ENCODE measurements around the gene PTPN7.
A peak's percentile ranks its signal among the peaks of the same experiment; 100 is the strongest.
"Not testable (repeated sequence)": the region's sequence is repeated elsewhere in the genome, so short reads cannot be mapped to it uniquely, and the experiment has no call there.

Gene PTPN7

DNA sequence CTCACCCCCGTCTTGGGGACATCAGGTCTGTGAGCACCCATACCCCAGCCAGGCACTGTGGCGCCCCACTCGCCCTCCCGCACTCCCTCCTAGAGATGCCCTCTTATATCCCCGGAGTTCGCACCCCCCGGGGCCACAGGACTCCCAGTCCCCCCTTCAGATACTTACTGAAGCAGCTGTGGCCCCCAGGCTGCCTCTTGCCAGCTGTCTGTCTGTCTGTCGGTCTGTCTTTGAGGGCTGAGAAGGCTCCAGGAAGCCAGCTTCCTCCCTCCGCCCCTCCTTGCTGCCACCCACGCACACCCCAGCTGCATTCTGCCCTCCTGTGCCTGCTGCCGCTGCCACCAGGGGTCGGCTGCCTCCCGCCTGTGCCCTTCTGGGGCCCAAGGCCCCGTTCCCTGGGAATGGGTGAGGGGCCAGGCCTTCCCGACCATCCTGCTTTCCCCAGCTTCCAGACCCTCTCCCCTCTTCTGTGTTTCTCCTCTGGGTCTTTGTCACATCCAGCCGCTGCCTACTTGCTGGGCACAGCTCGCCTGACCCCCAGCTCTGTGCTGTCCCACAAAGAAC lies at the start of gene PTPN7:
PTPN7 (minus strand) TSS at position 226 of the 564 bp plus-strand sequence. CDS start 1,200 bp downstream, outside the sequence.
- peak; percentile 88 for DNase-seq (ENCODE audit: low read depth in 2 of 2)

DNA sequence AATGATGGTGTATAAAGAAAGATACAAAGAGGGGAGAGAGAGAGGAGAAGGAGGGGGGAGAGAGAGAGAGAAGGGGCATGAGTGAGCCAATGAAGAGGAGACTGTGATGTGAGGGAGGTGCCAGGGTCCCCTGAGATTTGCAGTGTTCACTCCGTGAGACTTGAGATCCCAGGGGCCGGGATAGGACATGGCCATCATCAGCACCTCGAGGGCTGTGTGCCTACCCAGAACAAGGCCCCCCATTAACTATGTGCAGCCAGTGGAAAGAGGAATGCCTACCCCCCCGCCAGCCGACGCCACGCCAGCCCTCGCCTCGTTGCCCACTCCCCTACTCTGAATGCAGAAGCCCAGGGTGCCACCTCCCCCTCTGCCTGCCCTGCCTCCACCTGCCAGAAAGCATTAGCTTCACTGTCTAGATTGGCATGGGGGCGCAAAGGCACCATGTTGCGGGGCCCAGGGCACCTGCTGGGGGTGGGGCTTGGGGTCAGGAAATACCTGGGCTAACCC lies 48.0 kb upstream of the PTPN7 start:
- DNase-seq (ENCODE audit: low read depth in 2 of 2): no peak

DNA sequence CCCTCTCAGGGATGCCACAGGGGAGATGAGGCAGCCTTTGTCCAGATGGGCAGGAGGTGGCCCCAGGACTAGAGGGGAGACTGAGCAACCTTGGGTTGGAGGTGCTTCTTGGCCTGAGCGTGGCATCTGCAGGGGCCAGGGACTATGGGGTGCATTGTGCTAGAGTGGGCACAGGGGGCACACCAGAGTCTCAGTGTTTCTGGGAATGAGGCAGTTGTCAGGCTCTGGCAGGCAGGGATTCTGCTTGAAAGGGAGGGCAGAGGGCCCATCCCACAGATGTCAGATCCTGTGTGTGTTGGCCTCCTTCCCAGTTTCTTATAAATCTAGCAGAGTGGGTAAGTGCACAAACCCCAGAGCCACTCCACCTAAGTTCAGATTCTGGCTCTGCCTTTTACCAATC lies 46.9 kb upstream of the PTPN7 start:
- DNase-seq (ENCODE audit: low read depth in 2 of 2): no peak

DNA sequence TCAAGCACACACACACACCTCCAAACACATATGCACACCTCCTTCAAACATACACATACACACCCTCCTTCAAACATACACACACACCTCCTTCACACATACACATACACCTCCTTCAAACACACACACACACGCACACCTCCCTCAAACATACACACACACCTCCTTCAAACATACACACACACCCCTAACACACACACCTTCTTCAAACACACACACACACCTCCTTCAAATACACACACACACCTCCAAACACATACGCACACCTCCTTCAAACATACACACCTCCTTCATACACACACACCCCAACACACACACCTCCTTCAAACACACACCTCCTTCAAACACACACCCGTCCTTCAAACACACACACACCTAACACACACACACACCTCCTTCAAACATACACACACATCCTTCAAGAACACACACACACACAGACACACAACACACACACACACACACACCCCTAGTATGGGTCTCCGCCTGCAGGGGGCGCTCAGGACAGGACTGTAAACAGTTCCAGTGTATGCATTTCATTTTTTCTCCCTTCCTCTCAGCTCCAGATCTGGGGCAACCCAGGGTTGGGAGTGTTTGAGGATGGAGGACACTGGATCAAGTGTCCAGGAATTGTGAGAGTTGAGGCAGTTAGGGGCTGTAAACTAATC lies 45.3 kb upstream of the PTPN7 start:
- no peak for DNase-seq (ENCODE audit: low read depth in 2 of 2)

DNA sequence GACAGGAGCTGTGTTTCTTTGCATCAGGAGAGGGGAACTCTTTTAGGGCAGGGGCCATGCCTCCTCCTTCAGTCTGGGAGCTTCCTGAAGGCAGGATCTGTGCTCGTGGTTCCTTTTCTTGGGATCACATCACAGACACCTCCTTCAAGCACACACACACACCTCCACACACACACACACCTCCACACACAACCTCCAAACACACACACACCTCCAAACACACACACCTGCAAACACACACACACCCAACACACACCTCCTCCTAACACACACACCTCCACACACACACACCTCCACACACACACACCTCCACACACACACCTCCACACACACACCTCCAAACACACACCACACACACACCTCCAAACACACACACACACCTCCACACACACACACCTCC lies 43.7 kb upstream of the PTPN7 start:
- no peak for DNase-seq (ENCODE audit: low read depth in 2 of 2)

DNA sequence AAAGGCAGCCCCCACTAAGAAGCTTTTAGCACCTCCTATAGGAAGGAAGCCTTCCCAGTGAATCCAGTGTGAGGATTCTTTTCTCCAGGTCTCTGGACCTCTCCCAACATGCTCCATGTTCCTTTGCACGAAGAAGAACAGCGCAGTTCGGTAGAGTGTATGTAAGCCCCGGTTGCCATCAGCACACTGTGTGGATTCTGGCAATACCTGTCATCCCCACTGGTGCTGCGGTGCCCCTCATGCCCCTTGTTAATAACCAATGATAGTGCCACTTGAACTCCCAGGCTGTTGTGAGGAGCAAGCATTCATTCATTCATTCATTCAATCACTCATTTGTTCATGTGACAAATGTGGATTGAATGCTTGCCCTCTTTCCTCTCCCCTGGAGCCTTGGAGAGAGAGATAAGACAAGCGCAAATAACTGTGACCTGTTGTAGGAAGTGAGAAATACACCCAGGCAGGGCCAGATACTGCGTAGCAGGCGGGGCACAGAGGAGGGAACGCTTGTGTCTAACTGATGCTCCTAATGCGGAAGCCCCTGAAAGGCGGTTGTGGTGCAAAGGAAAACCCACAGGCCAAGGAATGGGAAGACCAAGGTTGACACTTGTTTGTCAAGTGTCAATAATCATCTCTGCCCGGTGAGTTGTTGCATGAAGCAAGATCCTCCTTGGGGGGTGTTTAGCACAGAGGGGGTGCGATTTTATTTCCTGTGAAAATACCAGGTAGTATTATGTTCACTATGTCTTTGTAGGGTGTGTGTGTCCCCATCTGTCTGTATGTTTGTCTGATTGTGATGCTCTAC lies 43.0 kb upstream of the PTPN7 start:
- no peak for DNase-seq (ENCODE audit: low read depth in 2 of 2)

DNA sequence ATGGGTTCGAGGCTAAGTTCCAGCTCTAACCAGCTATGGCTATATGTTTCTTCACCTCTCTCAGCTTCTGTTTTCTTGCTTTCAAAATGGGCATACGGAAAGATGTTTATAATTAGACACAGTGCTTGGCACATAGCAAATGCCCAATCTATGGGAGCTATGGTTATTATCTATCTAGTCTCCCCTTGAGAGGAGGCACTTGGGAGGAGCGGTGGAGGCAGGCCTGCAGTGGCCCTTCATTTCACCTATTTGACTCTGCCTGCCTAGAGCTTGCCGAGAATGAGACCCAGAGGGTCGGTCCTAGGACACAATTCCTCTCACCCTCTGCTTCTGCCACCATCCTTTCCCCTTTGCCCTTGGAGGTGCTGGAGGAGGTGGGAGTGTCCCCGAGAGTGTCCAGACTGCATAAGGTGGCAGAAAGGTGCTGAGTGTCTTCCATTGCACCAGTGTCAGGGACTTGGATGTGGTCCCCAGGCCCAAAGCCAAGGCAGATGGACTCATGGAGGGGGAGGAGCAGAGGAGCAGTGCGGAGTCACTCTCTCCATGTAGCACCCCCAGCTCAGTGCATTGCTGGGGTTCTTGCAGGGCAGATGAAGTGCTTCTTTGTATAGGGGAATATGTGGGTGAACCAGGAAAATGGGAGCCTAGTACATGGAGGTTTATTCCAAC lies 42.2 kb upstream of the PTPN7 start:
- DNase-seq (ENCODE audit: low read depth in 2 of 2): no peak

DNA sequence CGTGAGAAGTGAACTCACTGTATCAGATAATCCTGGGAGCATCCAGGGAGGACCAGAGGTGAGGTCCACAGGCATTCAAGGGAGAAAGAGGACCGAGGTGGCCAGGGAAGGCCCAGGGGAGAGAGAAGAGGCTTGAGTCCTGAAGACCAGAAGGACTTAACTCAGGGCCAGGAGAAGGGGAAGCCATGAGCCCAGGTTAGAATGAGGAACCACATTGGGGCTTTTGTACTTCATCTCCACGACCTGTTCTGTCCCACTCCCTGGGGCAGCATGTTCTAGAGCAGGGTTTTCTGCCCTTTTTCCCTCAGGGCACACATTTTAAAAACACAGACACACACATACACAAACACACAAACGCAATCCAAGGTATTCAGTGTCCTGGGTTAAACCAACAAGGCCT lies 41.6 kb upstream of the PTPN7 start:
- DNase-seq (ENCODE audit: low read depth in 2 of 2): no peak

DNA sequence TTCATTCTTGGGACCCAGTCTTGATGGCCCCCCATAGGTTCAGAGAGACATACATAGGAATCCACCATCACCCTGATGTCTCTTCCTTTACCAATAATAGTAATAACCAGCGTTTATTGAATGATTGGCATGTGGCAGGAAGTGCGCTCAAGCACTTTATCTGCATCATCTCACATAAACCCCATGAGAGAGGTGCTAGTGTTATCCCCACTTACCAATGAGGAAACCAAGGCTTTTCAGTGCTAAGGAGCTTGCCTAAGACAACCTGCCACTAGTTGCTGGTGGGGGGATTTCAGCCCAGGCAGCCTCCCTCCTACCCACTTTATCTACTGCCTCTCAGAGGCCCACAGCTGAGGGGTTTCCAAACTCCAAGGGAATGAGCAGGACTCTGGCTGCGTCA lies 40.9 kb upstream of the PTPN7 start:
- DNase-seq (ENCODE audit: low read depth in 2 of 2): no peak

DNA sequence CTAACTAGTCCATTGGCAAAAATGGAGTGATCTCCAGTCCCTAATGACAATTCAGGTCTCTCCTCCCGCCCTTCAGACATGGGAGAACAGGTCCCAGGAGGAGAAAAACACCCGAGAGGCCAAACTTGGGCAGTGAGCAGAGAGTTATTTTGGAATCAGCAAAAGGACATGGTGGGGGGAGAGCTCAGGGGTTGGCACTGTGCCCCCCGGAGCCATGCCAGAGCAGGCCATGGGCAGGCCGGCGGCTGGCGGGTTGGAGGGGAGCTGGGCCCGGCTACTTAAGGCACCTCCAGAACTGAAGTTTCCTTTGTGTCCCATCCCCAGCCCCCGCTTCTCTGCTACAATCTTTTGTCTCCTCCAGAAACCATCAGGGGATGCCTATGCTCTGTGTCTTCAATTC lies 40.3 kb upstream of the PTPN7 start:
- DNase-seq (ENCODE audit: low read depth in 2 of 2): no peak

DNA sequence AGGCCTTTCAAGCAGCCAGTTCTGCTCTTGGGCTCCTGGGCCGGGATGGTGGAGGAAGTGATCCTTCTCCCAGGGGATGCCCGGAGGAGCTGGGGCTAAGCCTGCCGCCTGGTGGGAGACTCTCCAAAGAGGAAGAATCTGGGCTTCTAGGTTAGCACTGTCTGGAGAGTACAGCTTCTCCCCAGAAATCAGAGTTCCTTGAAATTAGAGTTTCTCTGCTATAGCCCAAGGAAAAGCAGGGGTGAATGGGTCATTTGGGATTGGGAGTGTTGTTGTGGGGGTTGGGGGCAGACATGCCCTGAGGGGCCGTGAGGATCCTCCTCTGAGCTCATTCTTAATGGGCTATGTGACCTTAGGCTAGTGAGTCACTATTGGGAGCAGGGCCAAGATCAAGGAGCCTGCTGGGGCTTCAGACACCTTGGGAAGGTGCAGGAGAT lies 39.7 kb upstream of the PTPN7 start:
- DNase-seq (ENCODE audit: low read depth in 2 of 2): no peak

DNA sequence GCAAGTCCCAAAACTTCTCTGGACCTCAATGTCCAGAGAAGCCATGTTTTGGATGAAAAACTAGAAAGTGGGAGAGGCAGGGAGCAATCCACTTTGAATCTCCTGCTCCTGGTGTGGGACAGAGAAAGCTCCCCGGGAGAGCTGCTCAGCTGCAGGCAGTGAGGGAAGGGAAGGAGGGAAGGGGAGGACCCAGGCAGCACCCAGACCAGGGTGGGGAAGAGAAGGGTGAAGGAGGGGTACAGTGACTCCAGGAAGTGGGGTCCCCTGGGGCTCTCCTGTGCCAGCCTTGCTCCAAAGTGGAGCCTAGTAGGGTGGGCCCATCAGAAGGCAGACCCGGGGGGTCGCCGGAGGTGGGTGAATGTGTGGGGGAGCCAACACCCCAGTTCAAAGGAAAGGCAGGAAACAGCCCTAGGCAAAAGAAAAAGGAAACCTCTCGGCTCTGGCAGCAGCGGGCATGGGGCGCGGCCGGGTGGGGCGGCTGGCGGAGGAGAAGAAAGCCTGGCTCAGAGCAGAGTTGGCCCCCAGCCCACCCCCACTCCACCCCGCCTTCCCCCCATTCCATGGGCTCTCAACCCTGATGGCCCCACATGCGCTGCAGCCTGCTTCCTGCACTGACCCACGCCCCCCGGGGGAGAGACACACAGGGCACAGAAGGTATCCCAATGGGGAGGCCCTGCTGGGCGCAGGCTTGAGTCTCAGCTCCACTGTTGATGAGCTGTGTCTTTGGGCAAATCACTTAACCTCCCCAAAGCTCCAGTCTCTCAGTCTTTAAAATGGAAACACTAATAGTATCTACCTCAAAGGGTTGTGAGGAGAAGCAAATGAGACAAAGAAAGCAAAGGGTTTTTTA lies 38.9 kb upstream of the PTPN7 start:
- DNase-seq (ENCODE audit: low read depth in 2 of 2): no peak

DNA sequence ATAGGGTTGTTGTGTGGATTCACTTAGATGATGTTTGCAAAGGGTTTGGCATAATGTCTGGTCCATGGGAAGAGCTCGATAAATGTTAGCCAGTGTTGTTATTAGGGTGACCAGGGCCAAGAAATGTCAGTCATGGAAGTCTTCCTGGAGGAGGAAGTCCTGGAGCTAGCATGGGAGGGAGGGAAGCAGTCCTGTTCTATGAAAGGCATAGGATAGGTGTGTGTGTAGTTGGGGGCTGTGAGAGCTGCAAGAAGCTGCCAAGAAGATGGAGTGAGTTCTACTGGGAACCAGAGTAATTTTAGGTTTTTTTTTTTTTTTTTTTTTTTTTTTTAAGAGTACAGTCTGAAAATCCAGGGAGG lies 37.9 kb upstream of the PTPN7 start:
- DNase-seq (ENCODE audit: low read depth in 2 of 2): no peak

DNA sequence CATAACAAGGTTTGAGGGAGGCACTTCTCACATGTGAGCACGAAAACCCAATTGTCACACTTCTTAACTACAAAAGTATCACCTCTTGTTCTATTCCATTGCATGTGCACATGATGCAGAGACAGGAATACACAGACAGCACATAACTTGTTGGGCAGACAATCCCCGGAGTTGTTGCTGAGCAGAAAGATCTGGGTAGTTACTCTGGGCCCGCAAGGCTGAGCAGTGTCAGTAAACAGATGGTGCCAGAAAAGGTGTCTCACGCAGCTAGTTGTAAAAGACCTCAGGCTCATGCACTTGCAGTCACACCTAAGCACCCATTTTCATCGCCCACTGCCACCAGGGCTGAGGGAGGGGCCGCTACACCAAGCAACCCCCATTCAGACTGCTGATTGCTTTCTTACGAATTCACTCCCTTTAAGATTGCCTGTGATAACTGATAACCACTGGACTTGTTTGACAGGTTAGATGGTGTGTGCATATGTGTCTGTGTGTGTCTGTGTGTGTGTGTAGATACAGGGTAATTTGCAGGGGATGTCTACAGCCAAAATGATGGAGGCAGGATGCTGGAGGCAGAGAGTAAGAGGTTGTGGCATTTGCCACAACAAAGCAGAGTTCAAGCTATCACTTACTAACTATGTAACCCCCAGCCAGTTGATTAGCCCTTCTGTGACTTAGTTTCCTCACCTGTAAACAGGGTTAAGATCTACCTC lies 37.4 kb upstream of the PTPN7 start:
- no peak for DNase-seq (ENCODE audit: low read depth in 2 of 2)

DNA sequence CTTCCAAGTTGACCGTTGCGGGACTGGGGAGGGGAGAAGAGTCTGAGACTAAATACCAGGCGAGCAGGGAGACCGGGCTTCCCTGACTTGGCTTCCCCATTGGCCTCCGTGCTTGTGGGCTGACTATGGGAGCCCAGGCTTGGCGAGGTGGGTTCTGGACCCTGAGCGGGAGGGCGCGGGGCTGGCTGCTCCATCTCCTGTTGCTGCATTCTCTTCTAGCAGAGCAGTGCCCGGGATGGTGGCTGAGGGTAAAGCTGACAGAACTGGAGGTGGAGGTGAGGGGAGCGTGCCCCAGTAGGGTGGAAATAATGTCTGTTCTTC lies 33.9 kb upstream of the PTPN7 start:
- DNase-seq (ENCODE audit: low read depth in 2 of 2): no peak

DNA sequence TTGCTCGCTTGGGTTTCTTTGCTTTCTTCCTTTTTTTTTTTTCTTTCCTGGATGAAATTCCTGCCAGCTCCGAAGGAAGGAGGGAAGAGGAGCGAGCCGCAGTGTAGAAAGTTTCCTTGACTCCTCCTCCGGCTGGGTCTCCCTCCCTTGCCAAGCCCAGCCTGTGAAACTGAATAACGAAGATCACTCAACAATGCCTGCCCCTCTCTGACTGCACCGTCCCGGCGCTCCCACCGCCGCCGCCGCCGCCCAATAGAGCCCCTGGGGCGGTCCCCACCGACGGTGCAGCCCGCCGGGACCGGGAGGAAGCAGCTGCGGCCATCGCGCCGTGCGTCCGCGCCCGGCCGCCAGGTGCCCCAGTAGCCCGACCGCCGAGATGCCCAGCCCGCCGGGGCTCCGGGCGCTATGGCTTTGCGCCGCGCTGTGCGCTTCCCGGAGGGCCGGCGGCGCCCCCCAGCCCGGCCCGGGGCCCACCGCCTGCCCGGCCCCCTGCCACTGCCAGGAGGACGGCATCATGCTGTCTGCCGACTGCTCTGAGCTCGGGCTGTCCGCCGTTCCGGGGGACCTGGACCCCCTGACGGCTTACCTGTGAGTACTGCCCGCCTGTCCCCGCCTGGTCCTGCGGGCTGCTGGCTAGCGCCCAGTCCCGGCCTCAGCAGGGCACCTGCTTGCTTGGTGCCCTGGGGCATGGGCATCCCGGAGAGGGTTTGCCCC lies 33.4 kb upstream of the PTPN7 start, which contains the start of gene LGR6:
LGR6 (plus strand) TSS at position 186 of the 714 bp plus-strand sequence; CDS start at position 377, 191 bp downstream.
- DNase-seq (ENCODE audit: low read depth in 2 of 2): no peak

DNA sequence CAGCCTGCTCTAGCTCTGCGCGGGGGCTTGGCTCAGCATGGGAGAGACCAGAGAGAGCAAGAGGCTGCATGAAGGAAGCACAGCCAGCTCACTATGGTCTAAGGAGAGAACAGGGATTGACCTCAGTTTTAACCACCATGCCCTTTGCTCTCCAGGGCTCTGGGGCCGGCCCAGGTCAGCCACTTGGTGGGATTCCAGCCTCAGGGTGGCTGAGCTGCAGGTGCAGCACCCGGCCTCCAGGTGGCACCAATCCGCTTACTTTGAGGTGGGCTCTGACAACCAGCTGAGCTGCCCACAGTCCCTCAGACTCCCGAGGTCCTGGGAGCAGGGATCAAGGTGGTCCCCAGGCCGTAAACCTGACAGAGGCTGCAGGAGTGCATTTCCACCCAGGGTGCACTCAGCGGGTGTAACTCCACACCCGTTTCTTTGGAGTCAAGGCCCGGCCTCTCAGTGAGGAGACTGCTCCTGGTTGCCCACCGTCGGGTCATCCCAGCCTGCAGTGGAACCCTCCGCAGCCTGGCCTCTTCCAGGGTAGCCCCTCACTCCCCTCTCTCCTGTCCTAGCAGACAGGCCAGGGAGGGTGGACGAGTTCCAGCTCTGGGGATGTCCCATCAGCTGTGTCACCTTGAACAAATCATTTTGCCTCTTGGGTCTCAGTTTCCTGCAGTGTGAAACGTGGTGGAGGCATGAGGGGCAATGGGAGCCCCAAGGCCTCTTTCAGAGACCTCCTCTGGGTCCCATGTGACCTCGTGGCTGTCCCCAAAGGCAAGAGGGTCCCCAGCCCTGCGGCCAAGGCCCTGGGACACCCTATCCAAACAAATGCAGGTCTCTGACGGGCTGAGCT lies 32.6 kb upstream of the PTPN7 start:
- DNase-seq (ENCODE audit: low read depth in 2 of 2): peak; percentile 32 to 45

DNA sequence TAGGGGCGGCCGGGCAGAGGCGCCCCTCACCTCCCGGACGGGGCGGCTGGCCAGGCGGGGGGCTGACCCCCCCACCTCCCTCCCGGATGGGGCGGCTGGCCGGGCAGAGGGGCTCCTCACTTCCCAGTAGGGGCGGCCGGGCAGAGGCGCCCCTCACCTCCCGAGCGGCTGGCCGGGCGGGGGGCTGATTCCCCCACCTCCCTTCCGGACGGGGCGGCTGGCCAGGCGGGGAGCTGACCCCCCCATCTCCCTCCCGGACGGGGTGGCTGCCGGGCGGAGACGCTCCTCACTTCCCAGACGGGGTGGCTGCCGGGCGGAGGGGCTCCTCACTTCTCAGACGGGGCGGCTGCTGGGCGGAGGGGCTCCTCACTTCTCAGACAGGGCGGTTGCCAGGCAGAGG lies 31.0 kb upstream of the PTPN7 start:
- DNase-seq (ENCODE audit: low read depth in 2 of 2): not testable (repeated sequence)

All from activated CD4-positive, alpha-beta T cell treated with anti-CD3 and anti-CD28 coated beads for 24 hours (primary cell).